ENCODE measurements around the gene SKIC2.

GRCh38 chr6:31949926-31950548 lies 8.9 kb upstream of the SKIC2 start:
- TF ChIP-seq CTCF (IDR thresholded peaks at IDR 0.05) = no peak
- TF ChIP-seq POLR2A (IDR thresholded peaks at IDR 0.05) = no peak
